Testis (tissue), 2 donors: ENCODE measurements around the gene SEPTIN2.

Source experiments
- CTCF ChIP-seq, 3 experiments: fragments of 450-650 bp in 2 of 3; fragments of 200-600 bp in 1 of 3; sonication (generic) in 1 of 3; IDR thresholded peaks; one replicate each; pipeline ENCODE4 v1.5.1; 2016 to 2019; ENCODE audit warnings: antibody characterized with exemption in 3 of 3, mild to moderate bottlenecking in 2 of 3, moderate library complexity in 1 of 3
- POLR2A ChIP-seq: fragments of 450-650 bp; IDR thresholded peaks from one replicate; pipeline ENCODE4 v1.6.1; 2017; ENCODE audit warnings: antibody characterized with exemption, mild to moderate bottlenecking, moderate library complexity

- TF ChIP-seq POLR2A, result no peak
- TF ChIP-seq CTCF (IDR thresholded peaks at IDR 0.05), result no peak
Measured at GRCh38 chr2:241323778-241324177, 8.1 kb downstream of the SEPTIN2 start.
